Measurements from ENCODE around the gene ANKMY1. TPM values are rescaled to one million over a fixed set of nuclear protein-coding genes. Genes with fewer than 3 reads are reported as not detected.

Gene ANKMY1
- total and polyA plus RNA-seq, 3 experiments from 2014 or later, result 15.8 to 27.9 (median 22.4) TPM

DNA sequence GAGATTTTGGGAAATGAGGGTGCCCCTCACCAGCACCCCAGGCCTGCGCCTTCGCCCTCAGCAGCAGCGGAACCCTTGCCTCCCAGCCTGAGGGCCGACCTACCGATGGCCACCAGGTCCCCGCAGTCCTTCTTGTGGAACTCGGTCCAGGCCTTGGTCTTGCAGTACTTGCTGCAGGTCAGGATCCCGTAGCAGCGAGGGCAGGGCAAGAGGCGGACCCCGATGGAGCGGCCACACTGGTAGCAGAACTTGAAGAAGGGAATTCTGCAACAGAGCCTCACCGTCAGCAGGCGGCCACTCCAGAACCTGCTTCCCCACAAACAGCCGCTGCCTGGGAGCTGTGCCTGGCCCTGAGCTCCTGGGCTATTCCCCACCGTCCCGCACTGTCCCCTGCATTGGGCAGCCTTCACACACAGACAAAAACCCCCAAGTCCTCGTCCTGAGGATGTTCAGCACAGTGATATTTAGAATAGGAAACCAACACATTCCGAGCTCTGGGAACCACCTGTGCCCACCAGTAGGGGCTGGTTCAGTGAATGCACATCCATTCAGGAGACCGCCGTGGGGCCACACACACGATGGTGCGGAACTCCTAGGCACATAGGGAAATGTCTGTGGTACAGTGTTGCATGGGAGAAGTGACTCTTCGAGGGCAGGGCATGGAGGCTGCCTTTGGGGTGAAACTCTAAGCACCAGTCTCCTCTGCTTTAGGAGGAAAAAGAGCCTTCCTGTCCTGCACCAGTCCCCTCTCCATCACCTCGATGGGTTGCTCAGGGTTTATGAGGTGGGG, 76.8 kb downstream of the ANKMY1 start:
- no peaks in the 10 kb centered on the region for H3K36me3 ChIP-seq (ENCODE audit: insufficient read depth, low read length)
- no peak overlapping the region for H3K4me3 Mint-ChIP-seq
- POLR2A ChIA-PET, result no interaction called here
- H3K27me3 ChIP-seq (ENCODE audit: insufficient read depth, low read length, poor library complexity, severe bottlenecking), result no peaks in the 10 kb centered on the region
- peak in 1 of 5 donors; percentile 43 for DNase-seq
- no peaks in the 10 kb centered on the region for H3K4me1 Mint-ChIP-seq
- H3K4me1 ChIP-seq (ENCODE audit: insufficient read depth, low read length), result no peaks in the 10 kb centered on the region
- H3K27ac ChIP-seq (ENCODE audit: low read depth, low read length), result no peak overlapping the region
- CTCF ChIA-PET, result no interaction called here
- H3K36me3 Mint-ChIP-seq, result peaks cover 6 to 35% (median 7%) of the 10 kb centered on the region in 3 donors
- no peaks in the 10 kb centered on the region for H3K9me3 ChIP-seq (ENCODE audit: low read length)
- no peak overlapping the region for H3K4me3 ChIP-seq (ENCODE audit: low read length)
- H3K27me3 Mint-ChIP-seq, result peaks cover 0 to under 1% of the 10 kb centered on the region in 2 donors
- peak overlapping the region in 1 of 8 donors; percentile 93 for H3K27ac Mint-ChIP-seq
- H3K9me3 Mint-ChIP-seq, result peaks cover 3 to 18% (median 14%) of the 10 kb centered on the region in 5 donors

DNA sequence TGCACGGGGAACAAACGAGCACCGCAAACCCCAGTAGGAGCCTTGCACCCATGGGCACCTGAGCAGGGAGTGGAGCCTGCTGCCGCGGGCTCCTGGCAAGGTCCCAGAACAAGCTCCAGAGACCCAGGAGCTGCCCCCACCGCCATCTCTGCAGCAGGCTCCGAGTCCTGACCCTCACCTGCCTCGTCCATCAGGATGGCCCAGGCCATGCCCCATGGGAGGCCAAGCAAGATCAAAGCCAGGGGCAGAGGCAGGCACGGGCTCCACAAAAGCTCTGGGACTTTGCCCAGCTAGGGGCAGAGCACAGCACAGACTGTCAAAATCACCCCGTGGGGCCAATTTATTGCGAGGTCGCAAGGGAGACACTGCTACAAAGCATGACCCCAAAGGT, 78.7 kb downstream of the ANKMY1 start:
- H3K4me1 Mint-ChIP-seq, result no peaks in the 10 kb centered on the region
- H3K4me3 Mint-ChIP-seq, result no peak overlapping the region
- peaks cover 0 to 1% of the 10 kb centered on the region in 2 donors for H3K27me3 Mint-ChIP-seq
- POLR2A ChIA-PET, result no interaction called here
- Histone ChIP-seq H3K27me3 (ENCODE audit: insufficient read depth, low read length, poor library complexity, severe bottlenecking) (no peaks in the 10 kb centered on the region), H3K4me3 (ENCODE audit: low read length) (no peak overlapping the region), H3K4me1 (ENCODE audit: insufficient read depth, low read length) (no peaks in the 10 kb centered on the region), H3K36me3 (ENCODE audit: insufficient read depth, low read length) (no peaks in the 10 kb centered on the region), H3K27ac (ENCODE audit: low read depth, low read length) (no peak overlapping the region), H3K9me3 (ENCODE audit: low read length) (no peaks in the 10 kb centered on the region)
- DNase-seq, result no peak
- CTCF ChIA-PET, result no interaction called here
- H3K9me3 Mint-ChIP-seq, result peaks cover 6 to 16% (median 9%) of the 10 kb centered on the region in 5 donors
- H3K27ac Mint-ChIP-seq, result no peak overlapping the region
- peaks cover 6 to 36% (median 16%) of the 10 kb centered on the region in 3 donors for H3K36me3 Mint-ChIP-seq

DNA sequence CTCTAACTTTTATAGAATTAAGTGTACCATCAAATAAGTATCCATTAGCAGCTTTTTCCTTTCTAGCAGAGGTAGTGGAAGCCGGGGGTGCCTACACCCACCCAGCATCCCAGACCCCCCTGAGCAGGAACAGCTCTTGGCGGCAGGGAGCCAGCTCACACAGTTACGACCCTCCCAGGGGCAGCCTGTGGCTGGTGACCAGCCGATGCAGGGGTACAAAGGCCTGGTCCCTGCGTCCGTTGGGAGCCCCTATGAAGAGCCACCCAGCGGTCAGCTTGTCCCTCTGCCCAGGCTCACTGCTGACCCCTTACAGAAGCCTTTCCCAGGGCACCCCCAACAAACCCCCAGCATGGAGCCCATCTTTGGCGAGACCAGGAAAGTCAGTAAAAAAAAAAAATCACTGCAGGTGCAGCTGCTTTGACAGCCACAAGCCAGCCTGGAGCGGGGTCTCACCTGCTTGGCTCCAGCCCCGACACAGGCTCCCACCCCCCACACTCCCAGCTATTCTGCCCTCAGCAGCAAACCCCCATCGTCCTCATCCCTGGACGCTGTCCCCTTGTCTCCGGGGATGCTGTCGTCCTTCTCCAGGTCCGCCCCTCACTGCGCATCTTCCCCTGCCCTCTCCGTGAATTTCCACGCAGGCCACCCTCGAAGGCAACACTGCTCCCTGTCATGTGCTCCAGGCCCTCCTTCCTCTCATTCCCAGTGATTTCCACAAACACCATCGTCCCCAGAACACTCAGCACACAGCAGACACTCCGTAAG, 79.3 kb downstream of the ANKMY1 start:
- peaks cover 9 to 19% (median 12%) of the 10 kb centered on the region in 5 donors for H3K9me3 Mint-ChIP-seq

DNA sequence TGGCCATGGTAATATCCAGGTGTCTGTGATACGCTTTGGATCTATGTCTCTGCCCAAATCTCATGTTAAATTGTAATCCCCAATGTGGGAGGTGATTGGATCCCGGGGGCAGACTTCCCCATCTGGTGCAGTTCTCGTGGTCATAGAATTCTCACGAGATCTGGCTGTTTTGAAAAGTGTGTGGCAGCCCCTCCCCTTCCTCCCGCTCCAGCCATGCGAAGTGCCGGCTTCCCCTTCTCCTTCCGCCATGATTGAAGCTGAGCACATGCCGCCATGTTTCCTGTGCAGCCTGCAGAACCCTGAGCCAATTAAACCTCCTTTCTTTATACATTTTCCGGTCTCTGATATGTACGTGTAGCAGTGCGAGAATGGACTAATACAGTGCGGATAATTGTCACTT, 79.9 kb downstream of the ANKMY1 start:
- DNase-seq, result no peak
- CTCF ChIA-PET, result no interaction called here
- H3K4me3 Mint-ChIP-seq, result peak overlapping the region in 1 of 7 donors; percentile 48
- Histone ChIP-seq H3K9me3 (ENCODE audit: low read length) (peaks cover 8% of the 10 kb centered on the region), H3K4me1 (ENCODE audit: insufficient read depth, low read length) (no peaks in the 10 kb centered on the region), H3K27ac (ENCODE audit: low read depth, low read length) (no peak overlapping the region), H3K4me3 (ENCODE audit: low read length) (no peak overlapping the region), H3K27me3 (ENCODE audit: insufficient read depth, low read length, poor library complexity, severe bottlenecking) (no peaks in the 10 kb centered on the region), H3K36me3 (ENCODE audit: insufficient read depth, low read length) (no peaks in the 10 kb centered on the region)
- H3K27ac Mint-ChIP-seq, result no peak overlapping the region
- peaks cover 6 to 37% (median 19%) of the 10 kb centered on the region in 3 donors for H3K36me3 Mint-ChIP-seq
- POLR2A ChIA-PET, result no interaction called here
- H3K27me3 Mint-ChIP-seq, result peaks cover 0 to 1% of the 10 kb centered on the region in 2 donors
- H3K9me3 Mint-ChIP-seq, result peaks cover 15 to 23% (median 19%) of the 10 kb centered on the region in 5 donors
- no peaks in the 10 kb centered on the region for H3K4me1 Mint-ChIP-seq

More for the DNA sequence above, 79.3 kb downstream of the ANKMY1 start:
- H3K4me1 ChIP-seq (ENCODE audit: insufficient read depth, low read length), result no peaks in the 10 kb centered on the region
- Mint-ChIP-seq H3K27ac (no peak overlapping the region), H3K36me3 (peaks cover 3 to 34% (median 18%) of the 10 kb centered on the region in 3 donors), H3K4me1 (no peaks in the 10 kb centered on the region), H3K4me3 (peak overlapping the region in 1 of 7 donors; percentile 48), H3K27me3 (peaks cover 0 to 1% of the 10 kb centered on the region in 2 donors)
- H3K9me3 ChIP-seq (ENCODE audit: low read length), result peaks cover 4% of the 10 kb centered on the region
- DNase-seq, result peak in 1 of 5 donors; percentile 35
- H3K36me3 ChIP-seq (ENCODE audit: insufficient read depth, low read length), result no peaks in the 10 kb centered on the region
- no peak overlapping the region for H3K27ac ChIP-seq (ENCODE audit: low read depth, low read length)
- ChIA-PET CTCF (no interaction called here), POLR2A (no interaction called here)
- H3K27me3 ChIP-seq (ENCODE audit: insufficient read depth, low read length, poor library complexity, severe bottlenecking), result no peaks in the 10 kb centered on the region
- H3K4me3 ChIP-seq (ENCODE audit: low read length), result no peak overlapping the region

DNA sequence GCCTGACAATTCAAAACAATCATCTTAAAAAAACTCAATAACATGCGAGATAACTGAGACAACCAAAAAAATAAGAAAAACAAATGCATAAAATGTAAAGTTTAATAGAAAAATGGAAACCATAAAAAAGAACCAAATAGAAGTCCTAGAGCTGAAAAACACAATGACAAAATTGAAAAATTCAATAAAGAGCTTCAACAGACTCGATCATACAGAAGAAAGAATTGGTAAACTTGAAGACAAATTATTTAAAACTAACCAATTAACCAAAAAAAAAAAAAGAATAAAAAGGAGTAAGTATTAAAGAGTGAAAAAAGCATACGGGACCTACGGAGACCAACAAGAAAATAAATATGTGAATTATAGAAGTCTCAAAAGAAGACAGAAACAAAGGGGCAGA, 84.6 kb downstream of the ANKMY1 start:
- H3K27ac ChIP-seq (ENCODE audit: low read depth, low read length), result no peak overlapping the region
- CTCF ChIA-PET, result no interaction called here
- H3K9me3 Mint-ChIP-seq, result peaks cover 16 to 28% (median 26%) of the 10 kb centered on the region in 5 donors

DNA sequence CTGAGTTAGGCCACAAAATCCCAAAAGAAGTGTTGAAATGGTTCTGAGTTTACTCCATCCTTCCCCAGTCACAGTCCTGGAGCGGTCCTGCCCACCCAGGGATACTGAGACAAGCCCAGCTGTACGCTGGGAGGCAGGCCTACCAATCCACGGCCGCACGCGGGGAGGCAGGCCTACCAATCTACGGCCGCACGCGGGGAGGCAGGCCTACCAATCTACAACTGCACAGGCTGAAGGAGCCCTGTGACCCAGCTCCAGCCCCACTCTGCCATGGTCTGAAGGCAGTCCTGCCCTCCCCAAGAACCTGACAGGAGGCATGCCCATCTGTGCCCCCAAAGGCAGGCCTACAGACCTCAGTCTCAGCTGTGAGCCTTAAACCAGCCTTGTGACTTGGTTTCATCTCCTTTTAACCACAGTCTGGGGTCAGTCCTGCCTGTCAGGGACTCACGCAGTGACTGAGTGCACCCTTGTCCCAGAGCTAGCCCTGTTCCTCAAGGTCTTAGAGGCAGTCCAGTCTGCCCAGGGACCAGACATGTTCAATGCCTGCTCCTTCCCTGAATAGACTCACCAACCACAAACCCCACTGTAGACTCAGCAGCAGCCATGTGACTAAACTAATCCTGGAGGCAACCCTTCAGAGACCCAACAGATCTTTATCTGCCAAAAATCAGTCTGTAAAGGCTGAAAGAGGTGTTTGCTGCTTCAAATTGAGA, 85.6 kb downstream of the ANKMY1 start:
- peaks cover 0 to 4% of the 10 kb centered on the region in 2 donors for H3K27me3 Mint-ChIP-seq
- peaks cover 8% of the 10 kb centered on the region for H3K9me3 ChIP-seq (ENCODE audit: low read length)
- no peaks in the 10 kb centered on the region for H3K4me1 ChIP-seq (ENCODE audit: insufficient read depth, low read length)
- peak overlapping the region in 1 of 7 donors; percentile 56 for H3K4me3 Mint-ChIP-seq
- CTCF ChIA-PET, result no interaction called here
- peaks cover 5 to 37% (median 32%) of the 10 kb centered on the region in 3 donors for H3K36me3 Mint-ChIP-seq
- no peak overlapping the region for H3K27ac ChIP-seq (ENCODE audit: low read depth, low read length)
- H3K9me3 Mint-ChIP-seq, result peaks cover 16 to 28% (median 24%) of the 10 kb centered on the region in 5 donors
- no peaks in the 10 kb centered on the region for H3K4me1 Mint-ChIP-seq
- H3K4me3 ChIP-seq (ENCODE audit: low read length), result no peak overlapping the region
- H3K36me3 ChIP-seq (ENCODE audit: insufficient read depth, low read length), result no peaks in the 10 kb centered on the region
- no peak overlapping the region for H3K27ac Mint-ChIP-seq
- H3K27me3 ChIP-seq (ENCODE audit: insufficient read depth, low read length, poor library complexity, severe bottlenecking), result no peaks in the 10 kb centered on the region
- POLR2A ChIA-PET, result no interaction called here
- no peak for DNase-seq

More for the DNA sequence above, 84.6 kb downstream of the ANKMY1 start:
- POLR2A ChIA-PET, result no interaction called here
- H3K27me3 Mint-ChIP-seq, result peaks cover 0 to 4% of the 10 kb centered on the region in 2 donors
- Histone ChIP-seq H3K4me1 (ENCODE audit: insufficient read depth, low read length) (no peaks in the 10 kb centered on the region), H3K4me3 (ENCODE audit: low read length) (no peak overlapping the region), H3K9me3 (ENCODE audit: low read length) (peaks cover 8% of the 10 kb centered on the region), H3K36me3 (ENCODE audit: insufficient read depth, low read length) (no peaks in the 10 kb centered on the region), H3K27me3 (ENCODE audit: insufficient read depth, low read length, poor library complexity, severe bottlenecking) (no peaks in the 10 kb centered on the region)
- H3K36me3 Mint-ChIP-seq, result peaks cover 5 to 41% (median 34%) of the 10 kb centered on the region in 3 donors
- no peaks in the 10 kb centered on the region for H3K4me1 Mint-ChIP-seq
- no peak for DNase-seq
- H3K27ac Mint-ChIP-seq, result no peak overlapping the region
- H3K4me3 Mint-ChIP-seq, result no peak overlapping the region

DNA sequence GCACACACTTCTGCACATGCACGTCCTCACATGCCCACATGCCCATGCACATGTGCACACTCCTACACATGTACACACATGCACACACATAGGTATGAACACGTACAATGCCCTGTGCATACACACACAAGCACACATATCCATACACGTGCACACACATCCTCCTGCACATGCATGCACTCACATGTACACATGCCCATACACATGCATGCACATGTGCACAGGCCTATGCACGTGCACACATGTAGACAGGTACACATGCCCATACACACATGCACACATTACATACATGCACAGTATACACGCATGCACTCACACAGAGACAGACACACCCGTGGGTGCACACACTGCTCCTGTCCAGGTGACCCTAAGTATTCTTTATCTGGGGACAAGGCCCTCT, 88.0 kb downstream of the ANKMY1 start:
- DNase-seq, result no peak
- Histone ChIP-seq H3K4me3 (ENCODE audit: low read length) (no peak overlapping the region), H3K36me3 (ENCODE audit: insufficient read depth, low read length) (no peaks in the 10 kb centered on the region), H3K27ac (ENCODE audit: low read depth, low read length) (no peak overlapping the region), H3K27me3 (ENCODE audit: insufficient read depth, low read length, poor library complexity, severe bottlenecking) (no peaks in the 10 kb centered on the region), H3K9me3 (ENCODE audit: low read length) (peaks cover 8% of the 10 kb centered on the region), H3K4me1 (ENCODE audit: insufficient read depth, low read length) (no peaks in the 10 kb centered on the region)
- ChIA-PET CTCF (no interaction called here), POLR2A (no interaction called here)
- Mint-ChIP-seq H3K36me3 (peaks cover 5 to 24% (median 23%) of the 10 kb centered on the region in 3 donors), H3K4me1 (no peaks in the 10 kb centered on the region), H3K27ac (peak overlapping the region in 1 of 8 donors; percentile 87), H3K27me3 (peaks cover 0 to 3% of the 10 kb centered on the region in 2 donors), H3K4me3 (no peak overlapping the region), H3K9me3 (peaks cover 10 to 20% (median 17%) of the 10 kb centered on the region in 5 donors)

All from CD8-positive, alpha-beta memory T cell (primary cell).